Astrocyte of the cerebellum (primary cell): ENCODE data around the gene PDK2.

ENCODE experiments used
- DNase-seq: peaks from one replicate; pipeline ENCODE4 v3.0.0-alpha.2; 2011; ENCODE audit warnings: low read depth
- H3K4me3 ChIP-seq: 2 replicates; pipeline ENCODE4 v1.5.1; 2011; ENCODE audit warnings: mild to moderate bottlenecking, low read depth, low read length, moderate library complexity
- CTCF ChIP-seq: IDR thresholded peaks from 2 replicates; pipeline ENCODE4 v1.5.1; 2012; ENCODE audit warnings: low read length, low read depth, moderate library complexity, mild to moderate bottlenecking; ENCODE audit errors: missing control alignments
- in situ Hi-C: cut with HindIII; loops from 2 replicates; pipeline ENCODE4 v1.10.0; 2017; ENCODE audit warnings: low sequenced_read_pairs

The PDK2 gene

GRCh38 chr17:50154604-50155003, 59.5 kb downstream of the PDK2 start:
- in situ Hi-C loops = no loop called here
- no peak for DNase-seq

GRCh38 chr17:50155115-50155819, 60.1 kb downstream of the PDK2 start:
- in situ Hi-C loops = no loop called here
- no peak for DNase-seq
- no peak overlapping the region for H3K4me3 ChIP-seq
- TF ChIP-seq CTCF = no peak

More at GRCh38 chr17:50154604-50155003, 59.5 kb downstream of the PDK2 start:
- no peak overlapping the region for H3K4me3 ChIP-seq
- no peak for TF ChIP-seq CTCF

GRCh38 chr17:50157891-50158290, 62.7 kb downstream of the PDK2 start:
- DNase-seq = no peak
- H3K4me3 ChIP-seq = no peak overlapping the region
- no peak for TF ChIP-seq CTCF
- in situ Hi-C loops = no loop called here

GRCh38 chr17:50161023-50161910, 66.1 kb downstream of the PDK2 start:
- TF ChIP-seq CTCF = peak; percentile 93
- DNase-seq = peak; percentile 71
- in situ Hi-C loops = no loop called here
- peak overlapping the region; percentile 50 for H3K4me3 ChIP-seq
